Loucy (cell line): ENCODE data around the gene ANKDD1A.

Experiments used
- H2AFZ ChIP-seq: fragments of 200-600 bp; sonication (generic); 2 replicates; pipeline ENCODE4 v1.6.0; 2016; ENCODE audit warnings: antibody characterized with exemption, mild to moderate bottlenecking, low read length, moderate library complexity
- H3F3A ChIP-seq: fragments of 200-600 bp; 2 replicates; pipeline ENCODE4 v1.6.0; 2016; ENCODE audit warnings: antibody characterized with exemption, low read depth, mild to moderate bottlenecking
- H3K27me3 ChIP-seq: fragments of 200-600 bp; sonication (generic); 2 replicates; pipeline ENCODE4 v1.6.1; 2014; ENCODE audit warnings: low read length, mild to moderate bottlenecking; ENCODE audit not compliant: insufficient read depth, poor library complexity, severe bottlenecking
- H3K36me3 ChIP-seq: fragments of 200-600 bp; sonication (generic); 2 replicates; pipeline ENCODE4 v1.6.1; 2016; ENCODE audit warnings: low read length; ENCODE audit not compliant: insufficient read depth
- H3K4me1 ChIP-seq: fragments of 200-600 bp; sonication (generic); 2 replicates; pipeline ENCODE4 v1.5.1; 2014; ENCODE audit warnings: low read length, mild to moderate bottlenecking; ENCODE audit not compliant: insufficient read depth, poor library complexity, severe bottlenecking
- H3K4me2 ChIP-seq: fragments of 200-600 bp; sonication (generic); 2 replicates; pipeline ENCODE4 v1.6.0; 2014; ENCODE audit warnings: antibody characterized with exemption, low read length, low read depth, mild to moderate bottlenecking; ENCODE audit not compliant: poor library complexity, severe bottlenecking
- H3K4me3 ChIP-seq: fragments of 200-600 bp; sonication (generic); 2 replicates; pipeline ENCODE4 v1.5.1; 2014; ENCODE audit warnings: low read length, mild to moderate bottlenecking, mixed read lengths; ENCODE audit not compliant: poor library complexity, severe bottlenecking
- H3K79me2 ChIP-seq: fragments of 200-600 bp; sonication (generic); 2 replicates; pipeline ENCODE4 v1.6.1; 2014; ENCODE audit warnings: low read length; ENCODE audit not compliant: insufficient read depth
- H3K9ac ChIP-seq: fragments of 200-600 bp; sonication (generic); 2 replicates; pipeline ENCODE4 v1.6.0; 2014; ENCODE audit warnings: mild to moderate bottlenecking, low read depth, low read length, moderate library complexity; ENCODE audit not compliant: poor library complexity, severe bottlenecking
- H3K9me2 ChIP-seq: fragments of 200-600 bp; sonication (generic); replicated peaks from 2 replicates; pipeline ENCODE4 v1.6.1; 2016; ENCODE audit warnings: low read depth, low read length, mixed read lengths
- H3K9me3 ChIP-seq: fragments of 200-600 bp; sonication (generic); 2 replicates; pipeline ENCODE4 v1.6.1; 2014; ENCODE audit warnings: mild to moderate bottlenecking, antibody characterized with exemption, low read length, low read depth; ENCODE audit not compliant: insufficient read depth
- H4K20me1 ChIP-seq: fragments of 200-600 bp; sonication (generic); 2 replicates; pipeline ENCODE4 v1.6.0; 2014; ENCODE audit warnings: antibody characterized with exemption, low read length, mild to moderate bottlenecking; ENCODE audit not compliant: insufficient read depth, poor library complexity, severe bottlenecking
- EZH2phosphoT487 ChIP-seq: fragments of 200-600 bp; IDR thresholded peaks from 2 replicates; pipeline ENCODE4 v1.6.1; 2018; ENCODE audit warnings: antibody characterized with exemption, mild to moderate bottlenecking, moderate library complexity, borderline replicate concordance
- TF ChIP-seq, protein P1 (sequence below): fragments of 200-600 bp; sonication (generic); conservative IDR thresholded peaks from 2 replicates; pipeline ENCODE4 v1.5.1; 2014; ENCODE audit warnings: mild to moderate bottlenecking, antibody characterized with exemption, low read length

ANKDD1A gene

GRCh38 chr15:64923546-64923945 lies 11.8 kb downstream of the ANKDD1A start:
- Histone ChIP-seq H3K9me2 (no peaks in the 10 kb centered on the region), H3K9me3 (no peaks in the 10 kb centered on the region), H3F3A (no peaks in the 10 kb centered on the region), H3K4me2 (no peak overlapping the region), H3K9ac (no peak overlapping the region), H4K20me1 (no peaks in the 10 kb centered on the region), H3K79me2 (no peaks in the 10 kb centered on the region), H3K4me1 (peaks cover 4% of the 10 kb centered on the region), H3K36me3 (no peaks in the 10 kb centered on the region), H3K27me3 (no peaks in the 10 kb centered on the region), H3K4me3 (no peak overlapping the region), H2AFZ (no peak overlapping the region)
- TF ChIP-seq EZH2phosphoT487 = no peak
- TF ChIP-seq, protein P1, sequence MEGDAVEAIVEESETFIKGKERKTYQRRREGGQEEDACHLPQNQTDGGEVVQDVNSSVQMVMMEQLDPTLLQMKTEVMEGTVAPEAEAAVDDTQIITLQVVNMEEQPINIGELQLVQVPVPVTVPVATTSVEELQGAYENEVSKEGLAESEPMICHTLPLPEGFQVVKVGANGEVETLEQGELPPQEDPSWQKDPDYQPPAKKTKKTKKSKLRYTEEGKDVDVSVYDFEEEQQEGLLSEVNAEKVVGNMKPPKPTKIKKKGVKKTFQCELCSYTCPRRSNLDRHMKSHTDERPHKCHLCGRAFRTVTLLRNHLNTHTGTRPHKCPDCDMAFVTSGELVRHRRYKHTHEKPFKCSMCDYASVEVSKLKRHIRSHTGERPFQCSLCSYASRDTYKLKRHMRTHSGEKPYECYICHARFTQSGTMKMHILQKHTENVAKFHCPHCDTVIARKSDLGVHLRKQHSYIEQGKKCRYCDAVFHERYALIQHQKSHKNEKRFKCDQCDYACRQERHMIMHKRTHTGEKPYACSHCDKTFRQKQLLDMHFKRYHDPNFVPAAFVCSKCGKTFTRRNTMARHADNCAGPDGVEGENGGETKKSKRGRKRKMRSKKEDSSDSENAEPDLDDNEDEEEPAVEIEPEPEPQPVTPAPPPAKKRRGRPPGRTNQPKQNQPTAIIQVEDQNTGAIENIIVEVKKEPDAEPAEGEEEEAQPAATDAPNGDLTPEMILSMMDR = no peak

GRCh38 chr15:64925335-64926330 lies 13.9 kb downstream of the ANKDD1A start:
- Histone ChIP-seq H3K4me2 (peak overlapping the region; percentile 43), H3K36me3 (no peaks in the 10 kb centered on the region), H3K79me2 (no peaks in the 10 kb centered on the region), H4K20me1 (no peaks in the 10 kb centered on the region), H3K9me3 (no peaks in the 10 kb centered on the region), H3K27me3 (no peaks in the 10 kb centered on the region), H3K9me2 (no peaks in the 10 kb centered on the region), H3K9ac (no peak overlapping the region), H3K4me3 (no peak overlapping the region), H2AFZ (no peak overlapping the region), H3K4me1 (peaks cover 4% of the 10 kb centered on the region), H3F3A (no peaks in the 10 kb centered on the region)
- TF ChIP-seq, protein P1 = no peak
- TF ChIP-seq EZH2phosphoT487 = no peak

- Histone ChIP-seq H3K9ac (no peak overlapping the region), H3K9me2 (no peaks in the 10 kb centered on the region), H3K4me1 (peaks cover 4% of the 10 kb centered on the region), H3F3A (no peaks in the 10 kb centered on the region), H3K36me3 (no peaks in the 10 kb centered on the region), H3K27me3 (no peaks in the 10 kb centered on the region), H3K9me3 (no peaks in the 10 kb centered on the region), H3K4me3 (no peak overlapping the region), H2AFZ (no peak overlapping the region), H4K20me1 (no peaks in the 10 kb centered on the region), H3K4me2 (no peak overlapping the region), H3K79me2 (no peaks in the 10 kb centered on the region)
- no peak for TF ChIP-seq EZH2phosphoT487
- TF ChIP-seq, protein P1 = no peak
Observed at GRCh38 chr15:64926661-64927060, 15.0 kb downstream of the ANKDD1A start.
